ENCODE measurements around the gene TNRC6A. TPM values are rescaled to one million over a fixed set of nuclear protein-coding genes. Genes with fewer than 3 reads are reported as not detected.
"Not testable (repeated sequence)": the region's sequence is repeated elsewhere in the genome, so short reads cannot be mapped to it uniquely, and the experiment has no call there.

The TNRC6A gene
- total RNA-seq, 1 donor from 2014 or later: 54.2 TPM

- intact Hi-C loops (cut with micrococcal nuclease): no loop called here
- no peak for DNase-seq
- Mint-ChIP-seq H3K27ac (no peak overlapping the region), H3K4me1 (peaks cover 10% of the 10 kb centered on the region), H3K9me3 (no peaks in the 10 kb centered on the region), H3K4me3 (no peak overlapping the region), H3K27me3 (no peaks in the 10 kb centered on the region), H3K36me3 (ENCODE audit: low read depth) (no peaks in the 10 kb centered on the region)
These were observed 123.8 kb downstream of the TNRC6A start for GRCh38 chr16:24853169-24853824.

- Mint-ChIP-seq H3K9me3 (no peaks in the 10 kb centered on the region), H3K27ac (no peak overlapping the region), H3K27me3 (no peaks in the 10 kb centered on the region), H3K4me1 (peaks cover 10% of the 10 kb centered on the region), H3K4me3 (no peak overlapping the region), H3K36me3 (ENCODE audit: low read depth) (no peaks in the 10 kb centered on the region)
- no peak for DNase-seq
- intact Hi-C loops (cut with micrococcal nuclease): no loop called here
These were observed 124.4 kb downstream of the TNRC6A start for GRCh38 chr16:24853830-24854229.

GRCh38 chr16:24854607-24855171, 125.2 kb downstream of the TNRC6A start:
- no peaks in the 10 kb centered on the region for H3K27me3 Mint-ChIP-seq
- intact Hi-C loops (cut with micrococcal nuclease): no loop called here
- H3K36me3 Mint-ChIP-seq (ENCODE audit: low read depth): no peaks in the 10 kb centered on the region
- H3K4me1 Mint-ChIP-seq: peaks cover 10% of the 10 kb centered on the region
- H3K4me3 Mint-ChIP-seq: no peak overlapping the region
- H3K27ac Mint-ChIP-seq: no peak overlapping the region
- no peaks in the 10 kb centered on the region for H3K9me3 Mint-ChIP-seq
- no peak for DNase-seq

GRCh38 chr16:24855678-24856077, 126.2 kb downstream of the TNRC6A start:
- intact Hi-C loops (cut with micrococcal nuclease): no loop called here

GRCh38 chr16:24856871-24857270, 127.4 kb downstream of the TNRC6A start:
- H3K36me3 Mint-ChIP-seq (ENCODE audit: low read depth); H3K27me3 Mint-ChIP-seq; intact Hi-C loops (cut with micrococcal nuclease); DNase-seq; H3K27ac Mint-ChIP-seq; H3K4me3 Mint-ChIP-seq; H3K9me3 Mint-ChIP-seq; H3K4me1 Mint-ChIP-seq: not testable (repeated sequence)

More at GRCh38 chr16:24855678-24856077, 126.2 kb downstream of the TNRC6A start:
- Mint-ChIP-seq H3K27me3 (no peaks in the 10 kb centered on the region), H3K27ac (no peak overlapping the region), H3K36me3 (ENCODE audit: low read depth) (no peaks in the 10 kb centered on the region), H3K4me3 (no peak overlapping the region), H3K4me1 (peaks cover 8% of the 10 kb centered on the region), H3K9me3 (no peaks in the 10 kb centered on the region)
- no peak for DNase-seq

GRCh38 chr16:24858219-24859041, 129.0 kb downstream of the TNRC6A start:
- intact Hi-C loops (cut with micrococcal nuclease): no loop called here
- no peak overlapping the region for H3K4me3 Mint-ChIP-seq
- peak; percentile 87 for DNase-seq
- no peaks in the 10 kb centered on the region for H3K27me3 Mint-ChIP-seq
- no peaks in the 10 kb centered on the region for H3K36me3 Mint-ChIP-seq (ENCODE audit: low read depth)
- no peaks in the 10 kb centered on the region for H3K9me3 Mint-ChIP-seq
- H3K27ac Mint-ChIP-seq: no peak overlapping the region
- H3K4me1 Mint-ChIP-seq: no peaks in the 10 kb centered on the region

- H3K4me1 Mint-ChIP-seq: no peaks in the 10 kb centered on the region
- no peak overlapping the region for H3K4me3 Mint-ChIP-seq
- DNase-seq: no peak
- H3K9me3 Mint-ChIP-seq: peaks cover 11% of the 10 kb centered on the region
- no peaks in the 10 kb centered on the region for H3K36me3 Mint-ChIP-seq (ENCODE audit: low read depth)
- H3K27me3 Mint-ChIP-seq: peaks cover 2% of the 10 kb centered on the region
- intact Hi-C loops (cut with micrococcal nuclease): no loop called here
- no peak overlapping the region for H3K27ac Mint-ChIP-seq
These were observed 132.0 kb downstream of the TNRC6A start for GRCh38 chr16:24861461-24861860.

GRCh38 chr16:24863582-24864437, 134.4 kb downstream of the TNRC6A start:
- no peak overlapping the region for H3K27ac Mint-ChIP-seq
- H3K4me1 Mint-ChIP-seq: no peaks in the 10 kb centered on the region
- H3K9me3 Mint-ChIP-seq: peaks cover 11% of the 10 kb centered on the region
- DNase-seq: no peak
- peaks cover 5% of the 10 kb centered on the region for H3K27me3 Mint-ChIP-seq
- H3K36me3 Mint-ChIP-seq (ENCODE audit: low read depth): no peaks in the 10 kb centered on the region
- intact Hi-C loops (cut with micrococcal nuclease): no loop called here
- H3K4me3 Mint-ChIP-seq: no peak overlapping the region

- no peak for DNase-seq
- intact Hi-C loops (cut with micrococcal nuclease): no loop called here
- Mint-ChIP-seq H3K27ac (no peak overlapping the region), H3K9me3 (peaks cover 7% of the 10 kb centered on the region), H3K4me3 (no peak overlapping the region), H3K36me3 (ENCODE audit: low read depth) (no peaks in the 10 kb centered on the region), H3K27me3 (peaks cover 5% of the 10 kb centered on the region), H3K4me1 (no peaks in the 10 kb centered on the region)
These were observed 139.6 kb downstream of the TNRC6A start for GRCh38 chr16:24869033-24869432.

- no peak overlapping the region for H3K27ac Mint-ChIP-seq
- no peaks in the 10 kb centered on the region for H3K4me1 Mint-ChIP-seq
- H3K27me3 Mint-ChIP-seq: peaks cover 3% of the 10 kb centered on the region
- H3K4me3 Mint-ChIP-seq: no peak overlapping the region
- no peaks in the 10 kb centered on the region for H3K9me3 Mint-ChIP-seq
- H3K36me3 Mint-ChIP-seq (ENCODE audit: low read depth): no peaks in the 10 kb centered on the region
- intact Hi-C loops (cut with micrococcal nuclease): no loop called here
- DNase-seq: no peak
These were observed 142.4 kb downstream of the TNRC6A start for GRCh38 chr16:24871891-24872290.

- intact Hi-C loops (cut with micrococcal nuclease): no loop called here
- H3K27ac Mint-ChIP-seq: no peak overlapping the region
- H3K27me3 Mint-ChIP-seq: no peaks in the 10 kb centered on the region
- no peaks in the 10 kb centered on the region for H3K36me3 Mint-ChIP-seq (ENCODE audit: low read depth)
- H3K4me3 Mint-ChIP-seq: no peak overlapping the region
- no peaks in the 10 kb centered on the region for H3K9me3 Mint-ChIP-seq
- DNase-seq: no peak
- H3K4me1 Mint-ChIP-seq: no peaks in the 10 kb centered on the region
These were observed 143.6 kb downstream of the TNRC6A start for GRCh38 chr16:24873028-24873427.

- DNase-seq: no peak
- no peaks in the 10 kb centered on the region for H3K36me3 Mint-ChIP-seq (ENCODE audit: low read depth)
- no peak overlapping the region for H3K27ac Mint-ChIP-seq
- H3K27me3 Mint-ChIP-seq: no peaks in the 10 kb centered on the region
- H3K4me3 Mint-ChIP-seq: no peak overlapping the region
- no peaks in the 10 kb centered on the region for H3K4me1 Mint-ChIP-seq
- intact Hi-C loops (cut with micrococcal nuclease): no loop called here
- H3K9me3 Mint-ChIP-seq: peaks cover 5% of the 10 kb centered on the region
These were observed 146.0 kb downstream of the TNRC6A start for GRCh38 chr16:24875466-24875865.

Measured in activated CD4-positive, alpha-beta T cell treated with anti-CD3 and anti-CD28 coated beads, Interleukin-2, amount 10 ng/mL, durations not matched to agents 24 days and 14 days (primary cell).